IPS-NIHi11 (cell line): ENCODE results near the gene PIK3R4.

Source experiments
- DNase-seq: peaks from one replicate; pipeline ENCODE4 v3.0.0; 2012; ENCODE audit warnings: mixed read lengths, low spot score

The PIK3R4 gene

GRCh38 chr3:130741946-130742610 is 4.6 kb downstream of the PIK3R4 start:
- no peak for DNase-seq

DNA sequence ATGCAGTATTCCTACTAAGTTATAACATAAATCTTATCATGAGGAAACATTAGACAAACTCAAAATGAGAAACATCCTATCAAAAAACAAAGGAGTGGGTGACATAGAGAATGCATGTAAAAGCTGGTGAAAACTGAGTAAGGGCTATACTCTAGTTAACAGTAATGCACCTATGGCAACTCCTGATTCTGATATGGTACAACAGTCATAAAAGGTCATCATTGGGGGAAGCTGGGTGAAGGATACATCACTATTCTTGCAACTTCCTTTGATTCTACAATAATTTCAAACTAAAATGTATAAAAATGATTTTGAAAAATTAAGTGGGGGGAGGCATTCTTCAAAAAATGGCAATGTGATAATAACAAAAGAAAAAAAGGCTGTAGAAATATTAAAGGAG is 6.8 kb downstream of the PIK3R4 start:
- no peak for DNase-seq

GRCh38 chr3:130738241-130738640 is 8.4 kb downstream of the PIK3R4 start:
- DNase-seq = no peak

GRCh38 chr3:130737622-130738021 is 9.0 kb downstream of the PIK3R4 start:
- no peak for DNase-seq

DNA sequence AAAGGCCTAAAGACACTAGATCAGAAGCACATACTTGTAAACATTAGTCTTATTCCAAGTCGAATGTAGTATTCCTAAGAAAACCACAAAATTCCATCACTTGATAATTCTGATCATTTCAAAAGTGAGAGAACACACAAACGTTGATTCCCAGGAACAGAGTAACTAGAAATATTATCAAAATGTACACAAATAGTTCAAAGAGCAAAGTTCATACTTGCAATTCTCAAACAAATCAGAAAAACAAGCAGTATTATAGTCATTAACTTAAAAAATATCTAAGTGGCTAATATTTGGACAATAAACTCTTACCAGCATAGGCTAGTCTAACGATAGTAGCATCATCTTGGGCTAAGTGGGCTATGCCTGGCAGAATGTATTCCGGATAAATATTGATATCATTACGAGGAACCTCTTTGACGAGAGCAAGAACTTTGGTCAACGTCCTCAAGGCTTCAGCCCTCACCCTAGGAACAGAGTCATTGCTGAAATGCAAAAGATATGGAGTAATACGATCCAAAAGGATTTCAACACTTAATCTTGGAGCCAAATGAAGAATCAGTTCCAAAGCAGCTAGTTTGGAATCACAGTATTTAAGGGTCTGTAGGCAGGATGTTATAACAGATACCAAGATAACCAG is 13.3 kb downstream of the PIK3R4 start:
- DNase-seq = no peak

DNA sequence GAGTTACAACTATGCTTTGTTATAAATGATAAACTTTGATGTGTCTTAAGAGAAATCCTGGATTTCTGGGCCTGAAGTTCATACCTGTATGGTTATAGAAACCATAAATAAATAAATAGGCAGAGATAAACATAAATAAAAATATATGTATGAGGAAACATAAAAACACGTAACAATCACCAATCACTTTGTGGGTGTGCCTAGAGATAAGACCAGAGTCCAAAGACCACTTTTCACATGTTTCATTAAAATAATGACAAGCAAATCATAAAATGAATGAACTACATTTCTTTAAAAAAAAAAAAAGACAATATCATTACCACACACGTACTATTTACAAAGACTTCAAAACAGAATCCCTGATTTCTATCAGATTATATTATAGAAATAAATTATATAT is 14.1 kb downstream of the PIK3R4 start:
- DNase-seq = no peak

DNA sequence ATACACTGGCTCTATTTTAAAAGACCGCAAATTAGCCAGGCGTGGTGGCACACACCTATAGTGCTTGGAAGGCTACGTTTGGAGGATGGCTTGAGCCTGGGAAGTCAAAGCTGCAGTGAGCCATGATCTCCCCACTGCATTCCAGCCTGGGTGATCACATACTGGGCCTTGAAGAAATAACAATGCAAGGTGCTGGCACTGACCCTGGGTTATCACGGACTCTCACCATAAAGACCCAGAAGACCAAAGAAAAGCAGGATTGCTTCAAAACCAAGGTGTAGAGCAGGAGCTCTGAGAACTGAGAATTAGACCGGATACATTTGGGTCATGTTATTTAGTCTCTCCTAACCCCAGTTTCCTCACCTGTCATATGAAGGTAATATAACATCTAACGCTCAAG is 14.8 kb downstream of the PIK3R4 start:
- no peak for DNase-seq

DNA sequence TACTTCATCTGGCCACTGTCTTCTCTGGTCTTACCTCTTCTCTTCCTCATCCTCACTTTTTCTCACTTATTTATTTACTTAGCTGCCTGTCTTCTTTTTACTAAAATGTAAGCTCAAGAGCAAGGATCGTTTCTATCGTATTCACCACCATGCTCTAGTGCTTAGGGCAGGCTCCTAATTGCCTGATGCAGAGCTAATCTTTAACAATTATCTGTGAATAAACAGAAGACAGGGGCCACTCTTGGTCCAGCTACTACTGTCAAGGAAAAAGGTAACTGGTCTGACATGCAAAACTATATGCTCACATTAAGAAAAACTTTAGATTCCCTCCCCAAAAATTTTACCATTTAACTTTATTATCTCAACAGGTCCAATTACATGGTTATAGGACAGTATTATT is 17.5 kb downstream of the PIK3R4 start:
- no peak for DNase-seq

DNA sequence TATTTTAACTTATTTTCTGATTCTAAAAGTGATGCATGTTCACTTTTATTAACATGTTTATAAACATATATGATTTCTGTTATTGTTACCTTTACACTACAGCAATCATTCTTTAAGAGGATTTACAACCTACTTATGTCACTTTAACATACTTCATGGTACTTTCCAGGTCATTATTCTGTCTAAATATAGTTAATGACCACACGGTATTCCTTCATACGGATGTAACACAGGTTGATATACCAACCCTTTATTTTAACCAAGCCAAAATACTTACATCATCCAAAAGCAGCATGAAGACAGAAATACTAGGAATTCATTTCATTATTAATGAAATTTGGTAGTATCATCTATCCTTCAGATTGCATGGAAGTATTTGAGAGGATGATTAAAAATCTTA is 18.6 kb downstream of the PIK3R4 start:
- no peak for DNase-seq

DNA sequence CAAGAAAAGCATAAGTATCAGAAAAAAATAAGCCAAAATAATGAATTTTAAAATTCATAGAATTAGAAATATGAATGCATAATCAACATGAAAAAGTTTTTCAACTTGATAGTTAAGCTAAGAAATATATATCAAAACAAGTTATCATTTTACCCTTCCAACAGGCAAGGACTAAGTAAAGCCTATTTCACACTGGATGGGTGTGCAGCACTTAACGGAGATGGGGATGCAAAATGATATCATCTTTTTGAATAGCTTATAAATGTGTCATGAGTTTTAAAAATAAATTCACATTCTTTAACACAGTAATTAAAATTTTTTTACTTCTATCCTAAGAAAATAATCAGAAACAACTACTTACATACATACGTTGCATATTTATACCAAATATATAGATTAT is 20.9 kb downstream of the PIK3R4 start:
- DNase-seq = no peak

GRCh38 chr3:130715616-130716015 is 31.0 kb downstream of the PIK3R4 start:
- DNase-seq = no peak

- DNase-seq = no peak
Measured at GRCh38 chr3:130712718-130713423, 33.8 kb downstream of the PIK3R4 start.

DNA sequence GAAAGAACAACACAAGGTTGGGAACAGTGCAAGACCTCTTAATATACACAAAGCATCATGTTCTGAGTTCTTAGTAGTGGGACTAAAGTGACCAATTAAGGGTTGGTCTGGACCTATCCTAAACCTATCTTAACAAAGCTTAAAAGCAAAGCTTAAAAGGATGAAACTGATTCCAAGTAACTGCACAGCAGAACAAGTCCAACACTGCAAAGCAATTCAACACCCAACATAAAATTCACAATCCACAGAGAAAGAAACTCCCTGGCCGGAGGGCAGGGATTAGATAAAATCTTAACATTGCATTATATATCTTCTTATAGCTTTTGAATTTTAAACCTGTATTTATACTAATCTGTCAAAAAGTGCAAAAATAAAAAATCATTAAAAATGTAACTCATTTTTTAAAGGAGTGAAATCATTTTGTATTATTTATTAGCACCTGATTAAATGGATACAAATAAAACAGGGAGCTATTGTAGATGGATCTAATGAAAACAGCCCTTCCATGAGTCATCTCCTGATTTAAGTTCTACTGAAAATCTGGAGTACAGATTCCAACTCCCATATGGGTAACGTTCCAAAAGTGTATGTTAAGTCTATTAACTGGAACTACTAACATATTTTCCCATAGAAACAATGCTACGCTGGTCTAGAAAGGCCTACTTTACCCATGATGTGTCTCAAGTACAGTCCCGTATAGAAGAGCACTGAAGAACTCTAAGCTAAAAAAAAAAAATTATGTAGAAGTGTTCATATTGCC is 34.9 kb downstream of the PIK3R4 start:
- DNase-seq = no peak

GRCh38 chr3:130709671-130710070 is 37.0 kb downstream of the PIK3R4 start:
- no peak for DNase-seq

DNA sequence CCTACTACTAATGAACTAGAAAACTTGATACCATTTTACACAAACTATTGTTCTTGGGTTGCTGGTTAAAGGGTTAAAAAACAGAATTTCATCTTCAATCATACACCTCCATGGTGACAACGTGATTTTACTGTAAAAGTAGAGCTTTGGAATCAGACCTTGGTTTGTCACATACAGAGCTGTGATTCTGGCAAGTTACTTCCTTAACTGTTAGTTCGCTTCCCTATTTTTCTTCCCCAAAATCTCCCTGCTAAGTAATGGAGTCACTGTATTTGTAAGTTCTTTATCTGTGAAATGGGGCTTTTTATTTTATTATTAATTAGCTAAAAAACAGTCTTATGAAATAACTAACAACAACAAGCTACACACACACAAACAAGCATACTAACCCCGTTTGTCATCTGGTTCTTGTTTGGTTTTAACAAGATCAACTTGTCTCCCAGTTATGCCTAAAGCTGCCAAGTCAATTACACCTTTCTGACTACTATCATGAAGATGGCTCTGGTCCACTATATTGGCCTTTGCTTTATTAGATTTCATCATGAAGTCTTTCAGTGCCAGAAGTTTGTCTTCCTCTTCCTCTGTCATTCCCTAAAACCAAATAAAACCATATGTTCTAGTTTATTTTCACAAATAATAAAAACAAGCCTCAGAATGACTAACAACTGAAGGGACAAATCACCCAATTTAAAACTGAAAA is 38.6 kb downstream of the PIK3R4 start:
- DNase-seq = no peak

DNA sequence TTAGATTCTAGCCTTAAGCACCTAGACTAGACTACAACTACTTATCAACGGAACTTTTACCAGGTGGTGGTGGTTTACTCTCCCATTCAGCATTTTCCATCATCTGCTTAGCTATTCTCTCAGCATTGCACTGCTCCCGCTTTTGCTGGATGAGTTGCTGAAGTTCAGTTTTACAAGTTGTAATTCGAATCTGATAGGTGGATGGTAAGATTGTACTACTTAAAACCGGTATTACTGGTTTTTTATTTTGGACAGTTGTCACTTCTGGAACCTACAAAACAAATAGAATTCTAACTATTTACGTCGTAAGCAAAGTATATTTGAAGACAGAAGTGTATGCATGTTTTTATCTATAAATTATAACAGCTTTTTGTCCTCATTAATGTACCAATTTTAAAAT is 41.1 kb downstream of the PIK3R4 start:
- no peak for DNase-seq

- no peak for DNase-seq
Measured at GRCh38 chr3:130702985-130703384, 43.6 kb downstream of the PIK3R4 start.

GRCh38 chr3:130700541-130700940 is 46.1 kb downstream of the PIK3R4 start:
- DNase-seq = no peak

DNA sequence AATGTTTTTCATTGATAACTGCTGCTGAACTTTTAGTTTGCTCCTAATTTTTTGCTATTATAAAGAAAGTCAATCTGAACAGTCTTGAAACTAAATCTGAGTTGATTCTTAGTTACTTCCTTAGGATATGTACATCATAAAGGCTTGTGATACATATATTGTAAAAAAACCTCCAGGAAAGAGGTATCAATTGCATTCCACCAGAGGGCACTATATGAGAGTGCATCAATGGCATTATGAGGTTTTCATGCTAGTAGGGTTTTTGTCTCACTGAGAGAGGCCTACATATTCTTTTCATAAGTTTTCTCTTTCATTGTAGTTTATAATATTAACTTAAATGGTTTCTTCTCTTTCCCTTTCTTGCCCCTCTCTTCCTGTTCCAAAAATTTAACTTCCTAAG is 46.9 kb downstream of the PIK3R4 start:
- peak; percentile 30 for DNase-seq

GRCh38 chr3:130693314-130693713 is 53.3 kb downstream of the PIK3R4 start:
- DNase-seq = no peak

DNA sequence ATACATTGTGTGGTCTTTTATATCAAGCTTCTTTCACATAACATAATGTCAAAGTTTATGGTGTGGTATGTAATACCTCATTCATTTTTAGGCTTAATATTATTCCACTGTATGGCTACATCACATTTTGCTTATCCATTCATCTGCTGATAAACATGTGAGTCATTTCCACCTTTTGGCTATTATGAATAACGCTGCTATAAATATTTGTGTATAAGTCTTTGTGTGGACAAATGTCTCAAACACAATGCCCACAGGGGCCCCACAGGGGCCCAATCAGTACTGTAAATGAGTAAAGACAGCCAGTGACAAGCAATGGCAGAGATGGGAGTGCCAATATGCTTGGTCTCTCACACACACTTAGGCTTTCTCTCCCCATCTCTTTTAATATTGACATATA is 54.2 kb downstream of the PIK3R4 start:
- DNase-seq = no peak
